Measurements from ENCODE around the gene OR5A1.

DNA sequence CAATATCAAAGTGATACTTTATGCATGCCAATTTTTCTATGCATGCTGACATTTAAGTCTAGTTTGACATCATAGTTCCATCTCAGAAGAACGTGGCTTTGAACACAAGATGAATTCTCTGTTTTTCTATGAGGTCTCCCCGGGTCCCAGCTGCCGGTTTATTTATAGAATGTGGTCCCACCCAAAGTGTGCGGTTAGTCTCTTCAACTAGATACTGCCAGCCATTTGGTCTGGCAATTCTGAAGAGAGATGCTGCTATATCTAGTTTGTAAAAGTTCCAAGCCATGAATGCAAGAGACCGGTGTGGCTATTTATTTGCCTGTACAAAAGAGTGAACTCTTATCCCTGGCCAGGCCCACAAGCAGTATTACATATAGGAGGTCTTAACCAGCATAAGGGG is 19.2 kb upstream of the OR5A1 start:
- TF ChIP-seq, protein P1, sequence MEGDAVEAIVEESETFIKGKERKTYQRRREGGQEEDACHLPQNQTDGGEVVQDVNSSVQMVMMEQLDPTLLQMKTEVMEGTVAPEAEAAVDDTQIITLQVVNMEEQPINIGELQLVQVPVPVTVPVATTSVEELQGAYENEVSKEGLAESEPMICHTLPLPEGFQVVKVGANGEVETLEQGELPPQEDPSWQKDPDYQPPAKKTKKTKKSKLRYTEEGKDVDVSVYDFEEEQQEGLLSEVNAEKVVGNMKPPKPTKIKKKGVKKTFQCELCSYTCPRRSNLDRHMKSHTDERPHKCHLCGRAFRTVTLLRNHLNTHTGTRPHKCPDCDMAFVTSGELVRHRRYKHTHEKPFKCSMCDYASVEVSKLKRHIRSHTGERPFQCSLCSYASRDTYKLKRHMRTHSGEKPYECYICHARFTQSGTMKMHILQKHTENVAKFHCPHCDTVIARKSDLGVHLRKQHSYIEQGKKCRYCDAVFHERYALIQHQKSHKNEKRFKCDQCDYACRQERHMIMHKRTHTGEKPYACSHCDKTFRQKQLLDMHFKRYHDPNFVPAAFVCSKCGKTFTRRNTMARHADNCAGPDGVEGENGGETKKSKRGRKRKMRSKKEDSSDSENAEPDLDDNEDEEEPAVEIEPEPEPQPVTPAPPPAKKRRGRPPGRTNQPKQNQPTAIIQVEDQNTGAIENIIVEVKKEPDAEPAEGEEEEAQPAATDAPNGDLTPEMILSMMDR (IDR thresholded peaks at IDR 0.05), result no peak
- no peak for TF ChIP-seq POLR2A (IDR thresholded peaks at IDR 0.05)
